ENCODE results near the gene KRTAP12-2.
"Not testable (repeated sequence)": the region's sequence is repeated elsewhere in the genome, so short reads cannot be mapped to it uniquely, and the experiment has no call there.

KRTAP12-2 gene

DNA sequence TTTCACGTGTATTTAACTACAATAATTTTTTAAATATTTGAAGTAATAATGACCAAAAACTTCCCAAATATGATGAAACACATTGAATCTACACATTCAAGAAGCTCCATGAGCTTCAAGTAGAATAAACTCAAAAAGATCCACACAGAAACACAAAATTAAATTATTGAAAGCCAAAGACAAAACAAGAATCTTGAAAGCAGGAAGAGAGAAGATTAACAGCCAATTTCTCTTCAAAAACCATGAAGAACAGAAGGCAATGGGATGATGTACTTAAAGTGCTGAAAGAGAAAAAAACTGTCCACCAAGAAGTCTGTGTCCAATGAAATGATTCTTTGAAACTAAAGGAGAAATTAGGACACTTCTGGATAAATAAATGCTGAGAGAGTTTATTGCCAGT lies 34.7 kb downstream of the KRTAP12-2 start:
- DNase-seq (ENCODE audit: low read depth in 2 of 3, low spot score in 2 of 3), result no peak

DNA sequence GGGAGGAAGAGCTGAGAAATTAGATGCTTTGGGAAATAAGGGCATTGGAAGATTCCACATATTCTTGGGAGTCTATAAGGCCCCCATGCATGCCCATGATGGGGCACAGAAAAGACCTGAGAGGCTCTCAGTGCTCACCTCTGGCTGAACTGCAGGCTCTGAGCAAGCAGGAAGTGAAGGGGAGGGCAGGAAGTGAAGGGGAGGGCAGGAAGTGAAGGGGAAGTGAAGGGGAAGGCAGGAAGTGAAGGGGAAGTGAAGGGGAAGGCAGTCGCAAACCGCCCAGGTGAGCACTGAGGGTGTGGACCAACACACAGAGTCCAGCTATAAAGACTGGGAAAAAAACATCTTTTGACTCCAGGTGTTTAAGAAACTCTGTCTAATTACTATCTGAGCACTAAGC lies 36.3 kb downstream of the KRTAP12-2 start:
- no peak for DNase-seq (ENCODE audit: low read depth in 2 of 3, low spot score in 2 of 3)

DNA sequence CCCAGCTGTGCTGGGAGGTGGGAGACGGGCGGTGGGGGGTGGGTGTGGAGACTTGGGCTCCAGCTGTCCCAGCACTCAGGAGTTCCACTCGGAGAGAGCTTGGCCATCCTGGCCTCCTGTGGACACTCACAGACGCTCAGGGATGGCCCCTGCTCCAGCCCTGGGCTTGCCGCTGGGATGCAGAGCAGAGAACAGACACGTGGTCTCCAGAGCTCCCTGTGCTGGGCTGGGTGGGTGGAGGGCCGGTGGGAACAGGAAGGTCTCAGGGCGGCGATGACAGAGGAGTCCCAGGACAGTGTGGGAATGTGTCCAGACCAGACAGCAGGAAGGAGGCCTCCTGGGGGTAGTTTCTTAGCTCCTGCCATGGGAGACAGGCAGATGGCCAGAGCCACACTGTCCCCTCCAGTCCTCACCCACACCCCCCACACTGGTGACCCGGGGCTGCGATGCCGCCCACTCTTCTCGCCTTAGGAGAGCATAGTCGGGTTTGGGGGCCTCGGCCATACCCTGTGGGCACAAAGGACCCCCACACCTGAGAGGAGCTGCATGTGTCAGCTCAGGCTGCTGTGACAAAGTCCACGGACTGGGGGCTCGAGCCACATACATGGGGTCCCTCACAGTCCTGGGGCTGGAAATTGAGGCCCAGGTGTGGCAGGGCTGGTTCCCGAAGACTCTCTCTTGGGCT lies 37.9 kb downstream of the KRTAP12-2 start:
- no peak for DNase-seq (ENCODE audit: low read depth in 2 of 3, low spot score in 2 of 3)

DNA sequence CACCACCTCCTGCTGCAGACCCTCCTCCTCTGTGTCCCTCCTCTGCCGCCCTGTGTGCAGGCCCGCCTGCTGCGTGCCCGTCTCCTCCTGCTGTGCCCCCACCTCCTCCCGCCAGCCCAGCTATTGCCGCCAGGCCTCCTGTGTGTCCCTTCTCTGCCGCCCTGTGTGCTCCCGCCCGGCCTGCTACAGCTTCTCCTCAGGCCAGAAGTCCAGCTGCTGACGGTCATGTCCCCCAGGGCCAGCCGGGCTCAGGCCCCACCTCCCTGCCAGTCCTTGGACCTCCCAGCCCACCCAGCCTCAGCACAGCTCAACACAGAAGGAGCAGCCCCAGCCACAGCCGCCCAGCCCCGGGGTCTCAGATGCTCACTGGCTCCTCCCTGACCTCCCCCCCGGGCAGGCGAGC lies 38.9 kb downstream of the KRTAP12-2 start:
- DNase-seq (ENCODE audit: low read depth in 2 of 3, low spot score in 2 of 3), result not testable (repeated sequence)

DNA sequence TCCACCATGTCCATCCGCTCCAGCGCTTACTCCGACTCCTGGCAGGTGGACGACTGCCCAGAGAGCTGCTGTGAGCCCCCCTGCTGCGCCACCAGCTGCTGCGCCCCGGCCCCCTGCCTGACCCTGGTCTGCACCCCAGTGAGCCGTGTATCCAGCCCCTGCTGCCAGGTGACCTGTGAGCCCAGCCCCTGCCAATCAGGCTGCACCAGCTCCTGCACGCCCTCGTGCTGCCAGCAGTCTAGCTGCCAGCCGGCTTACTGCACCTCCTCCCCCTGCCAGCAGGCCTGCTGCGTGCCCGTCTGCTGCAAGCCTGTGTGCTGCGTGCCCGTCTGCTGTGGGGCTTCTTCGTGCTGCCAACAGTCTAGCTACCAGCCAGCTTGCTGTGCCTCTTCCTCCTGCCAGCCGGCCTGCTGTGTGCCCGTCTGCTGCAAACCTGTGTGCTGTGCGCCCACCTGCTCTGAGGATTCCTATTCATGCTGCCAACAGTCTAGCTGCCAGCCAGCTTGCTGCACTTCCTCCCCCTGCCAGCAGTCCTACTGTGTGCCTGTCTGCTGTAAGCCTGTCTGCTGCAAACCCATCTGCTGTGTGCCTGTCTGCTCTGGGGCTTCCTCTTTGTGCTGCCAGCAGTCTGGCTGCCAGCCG lies 39.4 kb downstream of the KRTAP12-2 start:
- DNase-seq (ENCODE audit: low read depth in 2 of 3, low spot score in 2 of 3), result not testable (repeated sequence)

DNA sequence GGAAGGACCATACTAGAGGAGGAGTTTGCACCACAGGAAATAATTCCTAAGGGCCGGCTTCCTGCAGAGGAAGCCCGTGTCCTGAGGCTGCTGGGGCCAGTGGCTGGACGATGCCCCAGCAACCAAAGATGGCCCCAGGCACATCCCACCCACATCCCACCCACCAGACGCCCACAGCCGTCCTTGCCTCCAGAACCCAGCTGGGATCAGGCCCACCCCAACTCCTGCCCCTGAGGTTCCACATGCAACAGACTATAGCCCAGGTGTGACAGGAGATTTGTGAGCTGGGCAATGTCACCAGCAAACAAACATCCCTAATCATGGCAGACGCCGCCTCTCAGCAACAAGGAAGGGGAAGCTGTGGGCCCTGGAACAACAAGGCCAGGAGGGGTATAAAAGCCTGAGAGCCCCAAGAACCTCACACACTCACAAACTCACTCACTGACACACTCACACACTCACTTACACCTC lies 40.0 kb downstream of the KRTAP12-2 start, which contains the start of gene KRTAP10-9:
KRTAP10-9 (plus strand) TSS at position 421 of the 471 bp plus-strand sequence. CDS start 79 bp downstream, outside the sequence.
- DNase-seq (ENCODE audit: low read depth in 2 of 3, low spot score in 2 of 3), result no peak

DNA sequence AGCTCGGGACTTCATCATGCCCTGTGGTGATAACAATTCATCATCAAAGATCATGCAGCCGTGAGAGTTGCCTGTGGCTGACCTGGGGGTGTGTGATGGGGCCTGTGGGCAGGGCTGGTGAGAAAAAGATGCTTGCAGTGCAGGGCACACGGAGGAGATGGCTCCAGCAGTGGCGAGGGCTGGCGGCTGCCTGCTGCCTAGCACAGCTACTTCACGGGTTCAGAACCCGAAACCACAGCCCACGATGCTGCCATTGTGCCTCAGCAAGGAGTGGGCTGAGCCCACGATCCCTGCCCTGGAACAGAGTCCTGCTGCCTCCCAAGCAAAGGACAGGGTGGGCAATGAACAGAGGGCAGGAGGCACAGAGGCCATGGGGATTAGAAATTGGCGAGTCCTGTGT lies 40.5 kb downstream of the KRTAP12-2 start:
- DNase-seq (ENCODE audit: low read depth in 2 of 3, low spot score in 2 of 3), result no peak

DNA sequence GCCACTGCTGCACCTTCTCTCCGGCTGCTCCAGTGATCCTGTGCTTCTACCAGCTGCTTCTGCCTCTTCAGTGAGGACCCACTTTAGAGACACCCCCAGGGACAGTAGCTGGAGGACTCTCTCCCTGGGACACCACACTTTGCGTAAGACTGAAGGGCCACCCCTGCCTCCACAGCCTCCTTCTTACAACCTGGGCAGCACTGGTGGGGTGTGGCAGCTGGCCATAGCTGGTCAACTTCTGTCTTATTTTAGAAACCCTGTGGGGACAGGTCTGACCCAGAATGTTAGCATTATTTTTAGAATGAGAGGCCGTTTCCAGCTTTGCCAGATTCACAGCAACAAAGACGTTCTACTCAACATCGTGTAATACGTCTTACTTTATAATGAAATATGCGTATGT lies 41.0 kb downstream of the KRTAP12-2 start:
- no peak for DNase-seq (ENCODE audit: low read depth in 2 of 3, low spot score in 2 of 3)

DNA sequence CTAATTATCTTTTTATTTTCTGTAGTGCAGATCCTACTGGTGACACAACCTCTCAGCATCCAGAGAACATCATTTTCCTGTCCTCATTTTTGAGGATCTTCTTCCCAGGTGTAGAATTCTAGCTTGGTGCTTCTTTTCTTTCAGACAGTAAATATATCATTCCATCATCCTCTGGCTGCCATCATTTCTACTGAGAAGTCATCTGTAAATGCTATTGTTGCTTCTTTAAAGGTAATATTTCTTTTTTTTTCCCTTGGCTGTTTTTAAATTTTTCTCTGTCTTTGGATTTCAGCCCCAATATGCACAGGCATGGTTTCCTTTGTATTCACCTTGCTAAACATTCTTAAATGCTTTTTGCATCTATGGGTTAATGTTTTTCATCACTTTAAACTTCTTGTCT lies 43.2 kb downstream of the KRTAP12-2 start:
- DNase-seq (ENCODE audit: low read depth in 2 of 3, low spot score in 2 of 3), result no peak

DNA sequence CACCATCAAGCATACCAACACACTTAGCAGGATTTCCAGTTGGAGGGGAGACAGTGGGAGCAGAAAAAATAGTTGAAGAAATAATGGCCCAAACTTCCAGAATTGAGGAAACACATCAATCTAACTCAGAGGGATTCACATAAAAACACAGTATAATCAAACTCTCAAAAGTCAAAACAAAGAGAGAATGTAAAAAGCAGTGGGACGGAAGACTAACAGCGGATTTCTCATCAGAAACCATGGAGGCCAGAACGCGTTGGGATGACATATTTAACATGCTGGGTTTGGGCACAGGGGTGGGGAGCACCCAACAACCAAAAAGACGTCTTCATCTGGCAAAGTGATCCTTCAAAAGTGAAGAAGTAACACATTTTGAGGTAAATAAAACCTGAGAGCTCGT lies 46.8 kb downstream of the KRTAP12-2 start:
- no peak for DNase-seq (ENCODE audit: low read depth in 2 of 3, low spot score in 2 of 3)

DNA sequence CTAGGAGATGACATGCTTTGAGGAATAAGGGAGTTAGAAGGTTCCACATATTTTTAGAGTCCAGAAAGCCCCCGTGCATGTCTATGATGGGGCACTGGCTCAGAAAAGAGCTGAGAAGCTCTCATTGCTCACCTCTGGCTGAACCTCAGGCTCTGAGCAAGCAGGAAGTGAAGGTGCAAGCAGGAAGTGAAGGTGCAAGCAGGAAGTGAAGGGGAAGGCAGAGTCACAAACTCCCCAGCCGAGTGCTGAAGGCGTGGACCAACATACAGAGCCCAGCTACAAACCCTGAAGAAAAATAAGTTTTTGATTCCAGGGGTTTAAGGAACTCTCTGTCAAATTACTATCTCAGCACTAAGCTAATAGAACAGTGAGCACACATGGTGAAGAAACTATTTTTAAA lies 47.8 kb downstream of the KRTAP12-2 start:
- peak in 1 of 3 experiments; percentile 10 for DNase-seq (ENCODE audit: low read depth in 2 of 3, low spot score in 2 of 3)

DNA sequence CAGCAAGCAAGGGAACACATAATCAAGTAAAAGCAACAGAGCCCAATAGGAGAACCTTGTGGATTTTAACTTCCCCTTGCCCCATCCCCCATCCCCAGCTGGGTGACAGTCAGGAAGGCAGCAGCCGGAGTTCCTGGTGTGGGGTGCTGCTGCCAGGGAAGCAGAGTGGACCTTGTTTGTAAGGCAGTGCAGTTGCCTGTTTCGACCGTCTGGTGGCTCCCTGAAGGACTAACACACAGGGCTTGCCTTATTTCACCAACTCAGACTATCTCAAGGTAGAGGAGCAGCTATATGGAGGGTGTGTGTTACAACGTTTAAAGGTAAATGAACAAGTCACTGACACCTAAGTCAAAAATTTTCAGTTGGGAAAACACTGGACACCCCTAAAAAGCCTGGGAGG lies 48.2 kb downstream of the KRTAP12-2 start:
- DNase-seq (ENCODE audit: low read depth in 2 of 3, low spot score in 2 of 3), result no peak

DNA sequence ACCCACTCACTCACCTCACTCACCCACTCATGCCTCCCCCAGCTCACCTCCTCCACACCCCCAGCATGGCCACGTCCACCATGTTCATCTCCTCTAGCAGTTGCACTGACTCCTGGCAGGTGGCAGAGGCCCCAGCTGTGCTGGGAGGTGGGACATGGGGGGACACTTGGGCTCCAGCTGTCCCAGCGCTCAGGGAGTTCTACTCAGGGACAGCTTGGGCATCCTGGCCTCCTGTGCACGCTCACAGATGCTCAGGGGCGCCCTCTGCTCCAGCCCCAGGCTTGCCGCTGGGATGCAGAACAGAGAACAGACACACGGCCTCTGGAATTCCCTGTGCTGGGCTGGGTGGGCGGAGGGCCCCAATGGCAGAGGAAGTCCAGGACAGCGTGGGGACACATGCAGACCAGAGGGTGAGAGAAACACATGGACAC lies 49.6 kb downstream of the KRTAP12-2 start:
- DNase-seq (ENCODE audit: low read depth in 2 of 3, low spot score in 2 of 3), result no peak

DNA sequence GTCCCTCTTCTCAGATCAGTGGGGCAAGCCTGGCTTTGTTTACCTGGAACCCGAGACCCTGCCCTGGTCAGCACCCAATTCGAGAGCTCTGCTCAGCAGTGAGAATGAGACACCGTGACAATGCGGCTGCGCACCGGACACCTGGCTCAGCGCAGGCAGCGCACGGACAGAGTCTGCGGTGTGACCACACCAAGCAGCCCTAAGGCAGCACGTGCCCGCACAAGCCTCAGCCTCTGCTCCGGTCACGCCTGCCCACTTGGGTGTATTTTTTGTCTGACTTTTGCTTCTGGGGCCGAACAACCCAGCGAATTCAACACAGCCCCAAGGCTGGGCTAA lies 50.2 kb downstream of the KRTAP12-2 start:
- DNase-seq (ENCODE audit: low read depth in 2 of 3, low spot score in 2 of 3), result no peak
